Measurements from ENCODE around the gene SERPINB2. TPM values are rescaled to one million over a fixed set of nuclear protein-coding genes. Genes with fewer than 3 reads are reported as not detected.
A peak's percentile ranks its signal among the peaks of the same experiment; 100 is the strongest.

SERPINB2 gene
- polyA plus RNA-seq, 1 donor (not counting 4 experiments of a cell fraction or from before 2014, with no cell fraction given) = 733 TPM

- no peak overlapping the region for H3K4me2 ChIP-seq (ENCODE audit: control insufficient read depth, extremely low read depth, insufficient read depth, low read depth, low read length)
- no peaks in the 10 kb centered on the region for H3K27me3 ChIP-seq (ENCODE audit: control insufficient read depth, extremely low read depth, insufficient read depth, low read length)
- FAIRE-seq (no peak), DNase-seq (ENCODE audit: low read depth, low spot score) (peak; percentile 11)
- no peak overlapping the region for H3K27ac ChIP-seq (ENCODE audit: control insufficient read depth, insufficient read depth, low read length)
- peaks cover 3% of the 10 kb centered on the region for H3K4me1 ChIP-seq (ENCODE audit: control insufficient read depth, extremely low read depth, insufficient read depth, low read length)
- H3K36me3 ChIP-seq (ENCODE audit: control insufficient read depth in 2 of 2, extremely low read depth in 1 of 2, insufficient read depth in 2 of 2, low read length in 2 of 2) = peaks cover 24 to 45% of the 10 kb centered on the region in 2 experiments
- no peak overlapping the region for H3K9ac ChIP-seq (ENCODE audit: control insufficient read depth, extremely low read depth, insufficient read depth, low read length)
- no peak overlapping the region for H3K4me3 ChIP-seq (ENCODE audit: control insufficient read depth in 2 of 3, extremely low read depth in 1 of 3, insufficient read depth in 2 of 3, low read depth in 1 of 3, low read length in 3 of 3)
- H4K20me1 ChIP-seq (ENCODE audit: control insufficient read depth, extremely low read depth, insufficient read depth, low read length) = no peaks in the 10 kb centered on the region
- no peak for TF ChIP-seq EZH2 (IDR thresholded peaks at IDR 0.05; ENCODE audit: low read length)
- TF ChIP-seq, protein P1, sequence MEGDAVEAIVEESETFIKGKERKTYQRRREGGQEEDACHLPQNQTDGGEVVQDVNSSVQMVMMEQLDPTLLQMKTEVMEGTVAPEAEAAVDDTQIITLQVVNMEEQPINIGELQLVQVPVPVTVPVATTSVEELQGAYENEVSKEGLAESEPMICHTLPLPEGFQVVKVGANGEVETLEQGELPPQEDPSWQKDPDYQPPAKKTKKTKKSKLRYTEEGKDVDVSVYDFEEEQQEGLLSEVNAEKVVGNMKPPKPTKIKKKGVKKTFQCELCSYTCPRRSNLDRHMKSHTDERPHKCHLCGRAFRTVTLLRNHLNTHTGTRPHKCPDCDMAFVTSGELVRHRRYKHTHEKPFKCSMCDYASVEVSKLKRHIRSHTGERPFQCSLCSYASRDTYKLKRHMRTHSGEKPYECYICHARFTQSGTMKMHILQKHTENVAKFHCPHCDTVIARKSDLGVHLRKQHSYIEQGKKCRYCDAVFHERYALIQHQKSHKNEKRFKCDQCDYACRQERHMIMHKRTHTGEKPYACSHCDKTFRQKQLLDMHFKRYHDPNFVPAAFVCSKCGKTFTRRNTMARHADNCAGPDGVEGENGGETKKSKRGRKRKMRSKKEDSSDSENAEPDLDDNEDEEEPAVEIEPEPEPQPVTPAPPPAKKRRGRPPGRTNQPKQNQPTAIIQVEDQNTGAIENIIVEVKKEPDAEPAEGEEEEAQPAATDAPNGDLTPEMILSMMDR (optimal IDR thresholded peaks at IDR 0.05 in 1 of 3, IDR thresholded peaks at IDR 0.05 in 1 of 3, conservative IDR thresholded peaks at IDR 0.05 in 1 of 3; ENCODE audit: extremely low read depth in 1 of 3, insufficient read depth in 2 of 3, low read length in 3 of 3) = no peak
- no peak overlapping the region for H2AFZ ChIP-seq (ENCODE audit: control insufficient read depth, low read length)
- H3K9me1 ChIP-seq (ENCODE audit: control insufficient read depth, extremely low read depth, insufficient read depth, low read length) = no peaks in the 10 kb centered on the region
- H3K79me2 ChIP-seq (ENCODE audit: control insufficient read depth, insufficient read depth, low read length) = no peaks in the 10 kb centered on the region
- H3K9me3 ChIP-seq (ENCODE audit: control insufficient read depth, low read depth, low read length) = no peaks in the 10 kb centered on the region
- dilution Hi-C loops (cut with MboI; ENCODE audit: extremely low pct_ligation_motif_present, low sequenced_read_pairs) = no loop called here
These were observed 9.6 kb downstream of the SERPINB2 start for GRCh38 chr18:63897072-63897471.

- Histone ChIP-seq H4K20me1 (ENCODE audit: control insufficient read depth, extremely low read depth, insufficient read depth, low read length) (no peaks in the 10 kb centered on the region), H3K27me3 (ENCODE audit: control insufficient read depth, extremely low read depth, insufficient read depth, low read length) (no peaks in the 10 kb centered on the region), H3K79me2 (ENCODE audit: control insufficient read depth, insufficient read depth, low read length) (no peaks in the 10 kb centered on the region), H3K36me3 (ENCODE audit: control insufficient read depth in 2 of 2, extremely low read depth in 1 of 2, insufficient read depth in 2 of 2, low read length in 2 of 2) (peaks cover 28 to 41% of the 10 kb centered on the region in 2 experiments), H3K4me1 (ENCODE audit: control insufficient read depth, extremely low read depth, insufficient read depth, low read length) (peaks cover 3% of the 10 kb centered on the region), H3K27ac (ENCODE audit: control insufficient read depth, insufficient read depth, low read length) (no peak overlapping the region), H3K4me3 (ENCODE audit: control insufficient read depth in 2 of 3, extremely low read depth in 1 of 3, insufficient read depth in 2 of 3, low read depth in 1 of 3, low read length in 3 of 3) (no peak overlapping the region), H3K4me2 (ENCODE audit: control insufficient read depth, extremely low read depth, insufficient read depth, low read depth, low read length) (no peak overlapping the region), H2AFZ (ENCODE audit: control insufficient read depth, low read length) (no peak overlapping the region), H3K9me1 (ENCODE audit: control insufficient read depth, extremely low read depth, insufficient read depth, low read length) (no peaks in the 10 kb centered on the region), H3K9me3 (ENCODE audit: control insufficient read depth, low read depth, low read length) (no peaks in the 10 kb centered on the region), H3K9ac (ENCODE audit: control insufficient read depth, extremely low read depth, insufficient read depth, low read length) (no peak overlapping the region)
- no peak for TF ChIP-seq EZH2 (IDR thresholded peaks at IDR 0.05; ENCODE audit: low read length)
- TF ChIP-seq, protein P1 (optimal IDR thresholded peaks at IDR 0.05 in 1 of 3, IDR thresholded peaks at IDR 0.05 in 1 of 3, conservative IDR thresholded peaks at IDR 0.05 in 1 of 3; ENCODE audit: extremely low read depth in 1 of 3, insufficient read depth in 2 of 3, low read length in 3 of 3) = no peak
- no peak for DNase-seq (ENCODE audit: low read depth, low spot score)
- dilution Hi-C loops (cut with MboI; ENCODE audit: extremely low pct_ligation_motif_present, low sequenced_read_pairs) = no loop called here
- FAIRE-seq = no peak
These were observed 11.7 kb downstream of the SERPINB2 start for GRCh38 chr18:63899206-63899605.
